HG03139 (cell line): ENCODE measurements around the gene PRAMEF14.
"Not testable (repeated sequence)": the region's sequence is repeated elsewhere in the genome, so short reads cannot be mapped to it uniquely, and the experiment has no call there.

Experiments used
- ATAC-seq: cut with Tn5 transposase; IDR thresholded peaks from one replicate; pipeline ENCODE4 v1.9.1; 2021; ENCODE audit not compliant: unreplicated experiment

PRAMEF14 gene, protein sequence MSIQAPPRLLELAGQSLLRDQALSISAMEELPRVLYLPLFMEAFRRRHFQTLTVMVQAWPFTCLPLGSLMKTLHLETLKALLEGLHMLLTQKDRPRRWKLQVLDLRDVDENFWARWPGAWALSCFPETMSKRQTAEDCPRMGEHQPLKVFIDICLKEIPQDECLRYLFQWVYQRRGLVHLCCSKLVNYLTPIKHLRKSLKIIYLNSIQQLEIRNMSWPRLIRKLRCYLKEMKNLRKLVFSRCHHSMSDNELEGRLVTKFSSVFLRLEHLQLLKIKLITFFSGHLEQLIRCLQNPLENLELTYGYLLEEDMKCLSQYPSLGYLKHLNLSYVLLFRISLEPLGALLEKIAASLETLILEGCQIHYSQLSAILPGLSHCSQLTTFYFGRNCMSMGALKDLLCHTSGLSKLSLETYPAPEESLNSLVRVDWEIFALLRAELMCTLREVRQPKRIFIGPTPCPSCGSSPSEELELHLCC

DNA sequence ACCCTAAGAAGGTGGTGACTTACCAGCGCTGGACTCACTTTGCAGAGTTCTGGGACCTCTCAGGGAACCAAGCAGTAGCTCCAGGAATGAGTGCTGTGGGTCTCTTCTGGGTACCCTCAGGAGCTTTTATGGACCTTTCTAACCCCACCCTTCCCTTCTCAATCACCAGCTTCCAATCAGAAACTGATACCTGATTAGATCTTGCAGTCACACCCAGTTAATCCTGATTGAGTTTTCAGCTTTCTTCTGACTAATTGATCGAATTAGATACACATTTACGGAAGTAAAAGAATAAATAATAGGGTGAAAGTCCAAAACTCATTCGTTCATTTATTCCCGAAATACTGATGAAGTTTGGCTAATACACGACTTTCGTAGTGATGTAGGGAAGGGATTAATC lies at the start of gene PRAMEF14:
Gene PRAMEF14, minus strand, starts transcription at position 101 of the 400 bp plus-strand sequence. CDS start 1,820 bp downstream, outside the sequence.
- ATAC-seq = not testable (repeated sequence)

DNA sequence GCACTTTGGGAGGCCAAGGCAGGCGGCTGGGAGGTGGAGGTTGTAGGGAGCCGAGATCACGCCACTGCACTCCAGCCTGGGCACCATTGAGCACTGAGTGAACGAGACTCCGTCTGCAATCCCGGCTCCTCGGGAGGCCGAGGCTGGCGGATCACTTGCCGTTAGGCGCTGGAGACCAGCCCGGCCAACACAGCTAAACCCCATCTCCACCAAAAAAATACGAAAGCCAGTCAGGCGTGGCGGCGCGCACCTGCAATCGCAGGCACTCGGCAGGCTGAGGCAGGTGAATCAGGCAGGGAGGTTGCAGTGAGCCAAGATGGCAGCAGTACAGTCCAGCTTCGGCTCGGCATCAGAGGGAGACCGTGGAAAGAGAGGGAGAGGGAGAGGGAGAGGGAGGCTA lies 48.4 kb upstream of the PRAMEF14 start:
- ATAC-seq = not testable (repeated sequence)

DNA sequence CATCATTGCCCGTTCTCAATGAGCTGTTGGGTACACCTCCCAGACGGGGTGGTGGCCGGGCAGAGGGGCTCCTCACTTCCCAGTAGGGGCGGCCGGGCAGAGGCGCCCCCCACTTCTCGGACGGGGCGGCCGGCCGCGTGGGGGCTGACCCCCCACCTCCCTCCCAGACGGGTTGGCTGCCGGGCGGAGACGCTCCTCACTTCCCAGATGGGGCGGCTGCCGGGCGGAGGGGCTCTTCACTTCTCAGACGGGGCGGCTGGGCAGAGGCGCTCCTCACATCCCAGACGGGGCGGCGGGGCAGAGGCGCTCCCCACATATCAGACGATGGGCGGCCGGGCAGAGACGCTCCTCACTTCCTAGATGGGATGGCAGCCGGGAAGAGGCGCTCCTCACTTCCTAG lies 47.8 kb upstream of the PRAMEF14 start:
- not testable (repeated sequence) for ATAC-seq

DNA sequence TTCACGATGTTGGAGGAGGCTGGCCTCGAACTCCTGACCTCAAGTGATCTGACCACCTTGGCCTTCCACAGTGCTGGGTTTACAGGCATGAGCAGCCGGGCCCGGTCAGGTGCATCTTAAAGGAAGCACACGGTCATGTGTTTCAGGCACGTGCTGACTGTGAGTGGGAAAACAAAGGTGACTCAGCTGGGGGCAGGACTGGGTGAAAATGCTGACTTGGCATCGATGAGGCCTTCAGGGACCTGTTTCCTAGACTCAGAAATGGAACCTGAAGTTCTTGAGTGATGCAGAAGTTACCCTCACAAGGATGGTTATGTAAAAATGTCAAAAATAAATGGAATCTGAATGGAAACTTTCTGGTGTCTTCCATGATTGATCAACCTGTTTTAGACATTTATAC lies 46.1 kb upstream of the PRAMEF14 start:
- not testable (repeated sequence) for ATAC-seq

DNA sequence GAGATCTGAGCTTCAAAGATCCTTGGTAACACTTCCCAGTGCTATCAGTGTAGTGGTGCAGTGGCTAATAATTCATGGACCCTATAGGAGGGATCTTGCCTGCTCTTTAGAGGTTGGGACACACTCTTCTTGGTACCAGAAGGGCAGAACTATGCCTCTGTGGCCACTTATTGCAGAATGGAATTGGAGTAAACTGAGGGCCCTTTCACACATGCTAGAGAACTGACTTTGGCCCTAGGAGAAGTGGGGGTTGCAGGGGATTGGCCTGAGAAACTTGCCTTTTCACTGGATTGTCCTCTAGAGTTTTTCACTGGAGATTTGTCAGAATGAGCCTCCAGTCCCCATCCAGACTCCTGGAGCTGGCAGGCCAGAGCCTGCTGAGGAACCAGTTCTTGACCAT lies 42.4 kb upstream of the PRAMEF14 start, which contains the start of gene PRAMEF17:
Gene PRAMEF17, plus strand, starts transcription at position 301 of the 400 bp plus-strand sequence. Its CDS starts 26 bp downstream, at position 327.
- not testable (repeated sequence) for ATAC-seq

DNA sequence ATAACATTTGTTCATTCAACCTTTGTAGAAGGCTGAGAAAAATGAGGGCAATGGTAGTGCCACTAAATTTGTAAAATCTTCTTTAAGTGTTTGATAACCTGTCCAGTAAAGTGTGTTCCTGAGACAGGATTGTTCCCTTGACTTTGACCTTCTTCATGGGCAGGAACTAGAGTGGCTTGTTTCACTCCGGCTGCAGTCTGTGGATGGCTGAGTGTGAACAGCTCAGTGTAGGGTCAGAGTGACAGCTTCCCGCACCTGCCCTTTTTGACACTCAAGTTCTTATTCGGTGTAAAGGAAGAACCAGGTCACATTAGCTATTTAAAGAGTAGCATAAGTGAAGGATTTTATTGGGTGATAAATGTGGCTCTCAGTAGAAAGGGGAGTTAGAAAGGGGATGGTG lies 33.4 kb upstream of the PRAMEF14 start:
- ATAC-seq = not testable (repeated sequence)

DNA sequence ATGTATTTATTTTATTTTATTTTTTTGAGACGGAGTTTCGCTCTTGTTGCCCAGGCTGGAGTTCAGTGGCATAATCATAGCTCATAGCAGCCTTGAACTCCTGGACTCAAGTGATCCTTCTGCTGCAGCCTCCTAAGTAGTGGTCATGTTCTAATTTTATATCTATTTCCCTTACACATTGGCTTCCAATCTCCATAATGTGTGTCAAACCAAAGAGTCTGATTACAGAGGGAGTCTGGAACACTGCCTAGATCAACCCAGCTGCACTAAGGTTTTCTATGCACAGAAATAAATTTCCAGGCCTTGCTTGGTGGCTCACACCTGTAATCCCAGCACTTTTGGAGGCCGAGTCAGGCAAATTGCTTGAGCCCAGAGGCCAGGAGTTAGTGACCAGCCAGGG lies 32.0 kb upstream of the PRAMEF14 start:
- ATAC-seq = not testable (repeated sequence)

DNA sequence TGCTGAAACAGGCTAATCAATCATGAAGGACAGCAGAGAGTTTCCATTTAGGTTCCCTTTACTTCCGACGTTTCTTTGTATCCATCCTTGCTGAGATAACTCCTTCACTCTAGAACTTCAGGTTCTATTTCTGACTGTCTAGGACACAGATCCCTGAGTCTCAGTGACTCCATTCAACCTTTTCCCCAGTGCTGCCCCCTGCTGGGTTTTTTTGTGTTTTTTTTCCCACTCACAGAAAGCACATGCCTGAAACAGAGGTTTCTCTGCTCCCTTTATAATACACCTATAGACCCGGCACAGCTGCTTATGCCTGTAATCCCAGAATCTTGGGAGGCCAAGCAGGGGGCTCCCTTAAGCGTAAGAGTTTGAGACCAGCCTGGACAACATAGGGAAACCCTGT lies 21.6 kb upstream of the PRAMEF14 start:
- ATAC-seq = not testable (repeated sequence)

DNA sequence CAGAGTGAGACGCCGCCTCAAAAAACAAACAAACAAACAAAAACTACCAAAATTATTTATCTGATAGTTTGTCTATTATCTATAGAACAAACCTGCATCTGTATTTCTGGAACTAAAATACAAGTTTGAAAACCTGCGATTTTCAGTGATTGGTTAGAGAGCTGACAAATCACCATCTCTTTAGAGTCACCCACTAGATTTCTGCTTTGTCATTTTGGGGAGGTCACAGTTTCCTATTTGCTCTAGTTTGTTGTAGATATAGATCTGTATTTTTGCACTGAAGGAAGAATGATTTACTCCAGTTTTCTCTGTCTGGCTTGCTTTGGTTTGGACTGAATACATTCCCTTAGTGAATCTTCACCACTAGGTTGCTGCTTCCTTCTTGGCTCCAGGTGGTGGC lies 19.6 kb upstream of the PRAMEF14 start:
- not testable (repeated sequence) for ATAC-seq

DNA sequence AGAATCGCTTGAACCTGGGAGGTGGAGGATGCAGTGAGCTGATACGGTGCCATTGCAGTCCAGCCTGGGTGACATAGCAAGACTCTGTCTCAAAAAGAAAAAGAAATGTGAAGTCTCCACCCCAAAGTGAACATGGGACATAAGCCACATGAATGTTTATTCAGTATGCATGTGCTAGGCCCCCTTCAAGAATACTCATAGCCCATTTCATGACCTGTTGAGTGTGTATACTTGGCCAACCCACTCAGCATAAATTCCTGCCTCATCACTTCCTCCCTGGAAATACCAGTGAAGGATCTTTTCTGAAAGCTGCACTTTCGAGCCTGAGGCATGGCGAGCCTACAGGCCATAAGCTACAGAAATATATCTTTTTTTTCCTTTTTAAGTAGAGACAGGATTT lies 18.0 kb upstream of the PRAMEF14 start:
- ATAC-seq = not testable (repeated sequence)

DNA sequence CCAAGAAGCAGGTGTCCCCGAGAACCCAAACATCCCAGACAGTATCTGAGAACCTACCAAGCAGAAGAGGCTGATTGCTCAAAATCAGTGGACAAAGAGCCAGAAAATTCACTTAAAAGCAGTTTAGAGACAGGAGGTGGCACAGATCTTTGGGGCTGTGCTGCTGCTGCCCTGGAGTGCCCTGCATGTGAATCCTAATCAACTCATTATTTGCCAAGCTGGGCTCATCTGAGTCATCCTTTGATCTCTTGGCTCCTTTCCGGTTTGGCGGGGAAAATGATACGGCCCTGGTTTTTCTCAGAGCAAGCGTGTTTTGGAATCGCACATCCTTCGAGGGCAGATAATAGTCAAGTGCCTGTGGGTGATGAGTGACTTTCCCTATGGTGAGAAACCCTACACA lies 15.4 kb upstream of the PRAMEF14 start:
- not testable (repeated sequence) for ATAC-seq

DNA sequence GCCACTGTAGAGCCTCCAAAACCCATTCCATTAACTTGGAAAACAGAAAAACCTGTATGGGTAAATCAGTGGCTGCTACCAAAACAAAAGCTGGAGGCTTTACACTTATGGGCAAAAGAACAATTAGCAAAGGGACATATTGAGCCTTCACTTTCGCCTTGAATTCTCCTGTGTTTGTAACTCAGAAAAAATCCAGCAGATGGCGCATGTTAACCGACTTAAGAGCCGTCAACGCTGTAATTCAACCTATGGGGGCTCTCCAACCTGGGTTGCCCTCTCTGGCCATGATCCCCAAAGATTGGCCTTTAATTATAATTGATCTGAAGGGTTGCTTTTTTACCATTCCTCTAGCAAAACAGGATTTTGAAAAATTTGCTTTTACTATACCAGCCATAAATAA lies 9.8 kb upstream of the PRAMEF14 start:
- ATAC-seq = not testable (repeated sequence)

DNA sequence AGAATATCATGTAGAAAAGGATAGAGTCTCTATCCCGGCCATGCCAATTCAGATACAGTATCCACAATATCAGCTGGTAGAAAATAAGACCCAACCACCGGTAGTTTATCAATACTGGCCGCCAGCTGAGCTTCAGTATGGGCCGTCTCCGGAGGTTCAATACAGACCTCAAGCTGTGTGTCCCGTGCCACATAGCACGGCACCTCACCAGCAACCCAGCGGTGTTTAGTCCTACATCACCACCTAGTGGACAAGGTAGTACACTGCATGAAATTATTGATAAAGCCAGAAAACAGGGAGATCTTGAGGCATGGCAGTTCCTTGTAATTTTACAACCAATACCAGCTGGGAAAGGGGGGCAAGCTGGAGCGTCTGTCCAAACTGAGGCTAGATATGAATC lies 7.5 kb upstream of the PRAMEF14 start:
- not testable (repeated sequence) for ATAC-seq

DNA sequence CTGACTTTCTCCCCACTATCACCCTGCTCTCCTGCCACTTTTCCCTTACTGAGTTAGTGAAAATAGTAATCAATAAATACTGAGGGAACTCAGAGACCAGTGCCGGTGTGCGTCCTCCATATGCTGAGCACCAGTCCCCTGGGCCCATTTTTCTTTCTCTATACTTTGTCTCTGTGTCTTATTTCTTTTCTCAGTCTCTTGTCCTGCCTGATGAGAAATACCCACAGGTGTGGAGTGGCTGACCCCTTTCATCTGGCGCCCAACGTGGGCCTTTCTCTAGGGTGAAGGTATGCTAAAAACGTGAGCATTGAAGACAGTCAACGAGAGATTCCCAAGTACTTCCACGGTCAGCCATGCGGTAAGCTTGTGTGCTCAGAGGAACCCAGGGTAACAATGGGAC lies 6.5 kb upstream of the PRAMEF14 start:
- not testable (repeated sequence) for ATAC-seq

DNA sequence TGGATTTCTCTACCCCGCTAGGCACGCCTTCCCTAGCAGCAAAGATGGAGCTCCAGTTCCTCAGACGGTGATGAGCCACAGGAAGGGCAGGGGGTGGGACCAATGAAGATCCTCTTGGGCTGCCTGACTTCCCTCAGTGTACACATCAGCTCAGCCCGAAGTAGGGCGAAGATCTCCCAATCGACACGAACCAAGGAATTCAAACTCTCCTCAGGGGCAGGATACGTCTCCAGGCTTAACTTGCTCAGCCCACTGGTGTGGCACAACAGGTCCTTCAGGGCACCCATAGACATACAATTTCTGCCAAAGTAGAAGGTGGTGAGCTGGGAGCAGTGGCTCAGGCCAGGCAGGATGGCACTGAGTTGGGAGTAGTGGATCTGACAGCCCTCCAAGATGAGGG lies 4.4 kb downstream of the PRAMEF14 start:
- ATAC-seq = not testable (repeated sequence)

DNA sequence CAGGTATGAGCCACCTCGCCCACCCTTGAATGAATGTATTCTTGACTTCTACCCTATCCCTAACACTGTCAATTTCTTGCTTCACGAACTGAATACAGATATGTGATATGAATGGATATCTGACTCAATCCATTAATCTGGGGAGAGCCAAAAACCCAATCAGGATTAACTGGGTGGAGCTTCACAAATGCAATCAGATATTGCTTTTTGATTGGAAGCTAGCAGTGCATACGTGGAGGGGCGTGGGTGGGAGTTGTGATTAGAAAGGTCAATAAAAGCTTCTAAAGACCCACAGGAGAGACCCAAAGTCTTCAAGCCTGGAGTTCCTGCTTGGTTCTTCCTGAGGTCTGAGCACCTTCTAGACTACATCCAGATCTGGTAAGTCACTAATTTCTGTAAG lies 31.7 kb downstream of the PRAMEF14 start, which contains the start of gene PRAMEF15:
Gene PRAMEF15, plus strand, starts transcription at position 301 of the 400 bp plus-strand sequence. CDS start 2,827 bp downstream, outside the sequence.
- not testable (repeated sequence) for ATAC-seq

DNA sequence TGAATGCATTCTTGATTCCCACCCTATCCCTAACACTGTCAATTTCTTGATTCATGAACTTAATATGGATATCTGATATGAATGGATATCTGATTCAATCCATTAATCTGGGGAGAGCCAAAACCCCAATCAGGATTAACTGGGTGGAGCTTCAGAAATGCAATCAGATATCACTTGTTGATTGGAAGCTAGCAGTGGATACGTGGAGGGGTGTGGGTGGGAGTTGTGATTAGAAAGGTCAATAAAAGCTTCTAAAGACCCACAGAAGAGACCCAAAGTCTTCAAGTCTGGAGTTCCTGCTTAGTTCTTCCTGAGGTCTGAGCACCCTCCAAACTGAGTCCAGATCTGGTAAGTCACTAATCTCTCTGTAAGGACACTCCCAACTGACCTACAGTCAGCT lies 43.7 kb downstream of the PRAMEF14 start, which contains the start of gene PRAMEF33:
Gene PRAMEF33, plus strand, starts transcription at position 301 of the 400 bp plus-strand sequence. CDS start 2,416 bp downstream, outside the sequence.
- not testable (repeated sequence) for ATAC-seq

DNA sequence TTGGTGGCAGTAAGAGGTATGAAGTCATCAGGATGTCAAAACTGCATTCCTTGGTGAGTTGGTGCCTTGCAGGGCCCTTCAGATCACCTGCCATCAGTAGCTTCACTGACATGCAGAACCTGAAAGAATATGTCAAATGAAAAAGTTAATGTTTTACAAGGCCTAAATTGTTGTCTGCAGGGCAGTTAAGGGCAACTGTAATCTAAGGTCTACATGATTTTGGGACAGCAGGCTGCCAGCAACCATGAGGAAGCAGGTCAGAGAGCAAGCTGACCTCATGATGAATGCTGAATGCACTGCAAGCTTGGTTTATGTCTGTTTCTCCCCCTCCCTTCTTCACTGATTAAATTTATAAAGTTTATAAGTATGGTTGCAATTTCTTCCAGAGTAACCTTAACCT lies 44.7 kb downstream of the PRAMEF14 start:
- not testable (repeated sequence) for ATAC-seq

DNA sequence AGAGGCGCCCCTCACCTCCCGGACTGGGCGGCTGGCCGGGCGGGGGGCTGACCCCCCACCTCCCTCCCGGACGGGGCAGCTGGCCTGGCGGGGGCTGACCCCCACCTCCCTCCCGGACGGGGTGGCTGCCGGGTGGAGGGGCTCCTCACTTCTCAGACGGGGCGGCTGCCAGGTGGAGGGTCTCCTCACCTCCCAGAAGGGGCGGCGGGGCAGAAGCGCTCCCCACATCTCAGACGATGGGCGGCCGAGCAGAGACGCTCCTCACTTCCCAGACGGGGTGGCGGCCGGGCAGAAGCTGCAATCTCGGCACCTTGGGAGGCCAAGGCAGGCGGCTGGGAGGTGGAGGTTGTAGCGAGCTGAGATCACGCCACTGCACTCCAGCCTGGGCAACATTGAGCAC lies 48.2 kb downstream of the PRAMEF14 start:
- ATAC-seq = not testable (repeated sequence)

DNA sequence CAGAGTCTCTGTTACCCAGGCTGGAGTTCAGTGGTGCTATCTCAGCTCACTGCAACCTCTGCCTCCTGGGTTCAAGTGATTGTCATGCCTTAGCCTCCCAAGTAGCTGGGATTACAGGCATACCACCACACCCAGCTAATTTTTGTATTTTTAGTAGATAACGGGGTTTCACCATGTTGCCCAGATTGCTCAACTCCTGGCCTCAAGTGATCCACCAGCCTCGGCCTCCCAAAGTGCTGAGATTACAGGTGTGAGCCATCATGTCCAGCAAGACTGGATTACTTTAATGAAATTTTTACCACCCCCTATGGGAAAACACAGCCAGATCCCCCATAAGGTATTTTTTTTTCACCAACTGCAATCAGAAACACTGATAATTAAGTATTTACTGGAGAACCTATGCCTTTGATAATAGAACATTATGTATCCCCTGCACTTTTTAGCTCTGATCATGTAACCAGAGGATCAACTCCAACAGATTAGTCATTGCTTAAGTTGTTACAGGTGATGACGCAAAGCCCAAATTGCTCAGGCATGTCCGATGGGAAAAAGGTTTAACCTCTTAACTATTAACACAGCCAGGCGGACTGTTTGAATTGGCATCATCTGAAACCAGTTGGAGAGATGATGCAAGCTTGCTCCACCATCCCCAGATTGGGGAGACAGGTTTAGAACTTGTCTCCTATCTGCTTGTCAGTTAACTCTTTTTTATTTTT lies 49.6 kb downstream of the PRAMEF14 start:
- ATAC-seq = not testable (repeated sequence)
